Spinal cord (tissue), 10 donors: ENCODE data around the gene ENO1. TPM values are rescaled to one million over a fixed set of nuclear protein-coding genes. Genes with fewer than 3 reads are reported as not detected.
"Not testable (repeated sequence)": the region's sequence is repeated elsewhere in the genome, so short reads cannot be mapped to it uniquely, and the experiment has no call there.

Experiments used
- DNase-seq, 6 donors: peaks; one replicate each; pipeline versions ENCODE4 v3.0.0 to v3.0.0-alpha.2; 2013 to 2015; ENCODE audit warnings: low spot score in 6 of 6, low read depth in 4 of 6
- H3K27ac ChIP-seq: one replicate; pipeline ENCODE4 v1.5.1; 2013; ENCODE audit warnings: low read depth, low read length, control low read depth
- H3K27me3 ChIP-seq: one replicate; pipeline ENCODE4 v1.6.1; 2013; ENCODE audit warnings: low read length; ENCODE audit not compliant: control insufficient read depth, insufficient read depth
- H3K36me3 ChIP-seq: one replicate; pipeline ENCODE4 v1.6.1; 2013; ENCODE audit warnings: low read length; ENCODE audit not compliant: control insufficient read depth, insufficient read depth
- H3K4me1 ChIP-seq: one replicate; pipeline ENCODE4 v1.6.1; 2013; ENCODE audit warnings: low read length; ENCODE audit not compliant: control insufficient read depth, insufficient read depth
- H3K4me3 ChIP-seq: one replicate; pipeline ENCODE4 v1.5.1; 2013; ENCODE audit warnings: low read depth, low read length, control low read depth
- H3K9me3 ChIP-seq: one replicate; pipeline ENCODE4 v1.6.1; 2013; ENCODE audit warnings: low read length; ENCODE audit not compliant: control insufficient read depth, insufficient read depth
- WGBS: methylation state at CpG from one replicate; pipeline ENCODE4 v1.1.5; 2013; ENCODE audit warnings: missing lambda C conversion rate; ENCODE audit not compliant: insufficient coverage; 5-methylcytosine and 5-hydroxymethylcytosine counted together
- polyA plus RNA-seq, 2 donors: library from polyadenylated mRNA; unstranded; fragments of 120-200 nt; gene quantifications; one replicate each; pipeline ENCODE4 v1.2.1, GENCODE V29; 2013; ENCODE audit not compliant: insufficient read length in 2 of 2
- total RNA-seq, 2 donors: library from RNA; depleted of rRNA in 1 of 2; stranded (reverse); fragments of 120-200 nt in 1 of 2; fragments of >200 nt in 1 of 2; gene quantifications; one replicate each; pipeline versions ENCODE4 v1.2.3 to v1.2.4, GENCODE V29; 2013 to 2014
- donor health status: healthy.

ENO1 gene
- total and polyA plus RNA-seq, 4 donors = 389 to 703 (median 545) TPM

- Histone ChIP-seq H3K4me1 (peaks cover 3% of the 10 kb centered on the region), H3K27me3 (no peaks in the 10 kb centered on the region), H3K36me3 (no peaks in the 10 kb centered on the region), H3K27ac (no peak overlapping the region), H3K4me3 (no peak overlapping the region), H3K9me3 (no peaks in the 10 kb centered on the region)
- WGBS = 90% methylated on average over 2 of the region's 4 CpGs
- peak in 2 of 6 donors; percentile 35 to 51 for DNase-seq
Measured at GRCh38 chr1:8831340-8831739, 47.1 kb downstream of the ENO1 start.

DNA sequence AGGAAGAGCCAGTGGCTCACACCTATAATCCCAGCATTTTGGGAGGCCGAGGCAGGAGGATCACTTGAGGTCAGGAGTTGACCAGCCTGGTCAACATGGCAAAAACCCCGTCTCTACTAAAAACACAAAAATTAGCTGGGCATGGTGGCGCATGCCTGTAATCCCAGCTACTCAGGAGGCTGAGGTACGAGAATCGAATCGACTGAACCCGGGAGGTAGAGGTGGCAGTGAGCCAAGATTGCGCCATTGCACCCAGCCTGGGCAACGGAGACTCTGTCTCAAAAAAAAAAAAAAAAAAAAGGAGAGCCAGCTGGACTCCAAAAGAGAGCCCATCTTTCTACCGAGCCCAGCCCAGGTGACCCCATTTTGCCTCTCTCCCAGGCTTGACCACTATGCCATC, 47.8 kb downstream of the ENO1 start:
- not testable (repeated sequence) for H3K4me1 ChIP-seq, H3K27me3 ChIP-seq, H3K4me3 ChIP-seq, H3K27ac ChIP-seq, DNase-seq, H3K36me3 ChIP-seq, H3K9me3 ChIP-seq
- WGBS = 87% methylated on average over 7 of the region's 10 CpGs

GRCh38 chr1:8825985-8826481, 52.5 kb downstream of the ENO1 start:
- no peak for DNase-seq
- Histone ChIP-seq H3K4me3 (no peak overlapping the region), H3K9me3 (no peaks in the 10 kb centered on the region), H3K4me1 (peaks cover 6% of the 10 kb centered on the region), H3K36me3 (no peaks in the 10 kb centered on the region), H3K27me3 (no peaks in the 10 kb centered on the region), H3K27ac (no peak overlapping the region)
- WGBS = 70% methylated on average over 9 of the region's 10 CpGs

DNA sequence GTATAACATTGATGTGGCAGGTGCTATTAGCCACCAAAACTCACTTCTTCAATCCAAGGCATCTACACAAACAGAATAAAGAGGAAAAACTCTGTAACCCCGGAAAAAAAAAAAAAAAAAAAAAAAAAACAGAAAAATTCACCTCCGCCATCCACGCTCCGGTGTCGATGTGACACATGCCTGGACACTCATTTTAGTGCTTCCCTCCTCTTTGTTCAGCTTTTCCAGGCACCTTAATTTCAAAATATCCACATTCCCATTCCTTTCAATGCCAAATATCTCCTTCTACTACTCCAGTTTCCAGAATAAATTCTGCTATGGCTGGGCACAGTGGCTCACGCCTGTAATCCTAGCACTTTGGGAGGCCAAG, 55.2 kb downstream of the ENO1 start:
- no peaks in the 10 kb centered on the region for H3K9me3 ChIP-seq
- H3K4me1 ChIP-seq = peaks cover 6% of the 10 kb centered on the region
- no peaks in the 10 kb centered on the region for H3K36me3 ChIP-seq
- no peaks in the 10 kb centered on the region for H3K27me3 ChIP-seq
- no peak overlapping the region for H3K27ac ChIP-seq
- H3K4me3 ChIP-seq = no peak overlapping the region
- 81% methylated on average over 6 of the region's 6 CpGs for WGBS
- no peak for DNase-seq

- H3K36me3 ChIP-seq = no peaks in the 10 kb centered on the region
- H3K27me3 ChIP-seq = no peaks in the 10 kb centered on the region
- peak in 2 of 6 donors; percentile 70 to 87 for DNase-seq
- H3K9me3 ChIP-seq = no peaks in the 10 kb centered on the region
- H3K27ac ChIP-seq = peak overlapping the region; percentile 52
- 71% methylated on average over 9 of the region's 10 CpGs for WGBS
- no peak overlapping the region for H3K4me3 ChIP-seq
- peaks cover 6% of the 10 kb centered on the region for H3K4me1 ChIP-seq
Measured at GRCh38 chr1:8822373-8823294, 55.9 kb downstream of the ENO1 start.

- WGBS = 33% methylated on average over 1 of the region's 2 CpGs
- H3K9me3 ChIP-seq = no peaks in the 10 kb centered on the region
- H3K27ac ChIP-seq = no peak overlapping the region
- no peaks in the 10 kb centered on the region for H3K27me3 ChIP-seq
- DNase-seq = no peak
- H3K4me3 ChIP-seq = no peak overlapping the region
- H3K36me3 ChIP-seq = no peaks in the 10 kb centered on the region
- H3K4me1 ChIP-seq = peaks cover 6% of the 10 kb centered on the region
Measured at GRCh38 chr1:8821084-8821483, 57.4 kb downstream of the ENO1 start.

GRCh38 chr1:8818789-8819188, 59.7 kb downstream of the ENO1 start:
- DNase-seq, H3K4me1 ChIP-seq, H3K27me3 ChIP-seq, H3K9me3 ChIP-seq, H3K36me3 ChIP-seq, H3K4me3 ChIP-seq: not testable (repeated sequence)
- H3K27ac ChIP-seq = peak overlapping the region; percentile 96
- no CpG with 5 or more reads among the region's 13 CpGs for WGBS

GRCh38 chr1:8818325-8818775, 60.1 kb downstream of the ENO1 start:
- H3K27ac ChIP-seq = peak overlapping the region; percentile 96
- no peaks in the 10 kb centered on the region for H3K36me3 ChIP-seq
- H3K4me1 ChIP-seq = peaks cover 11% of the 10 kb centered on the region
- peak in 2 of 6 donors; percentile 69 to 83 for DNase-seq
- peak overlapping the region; percentile 96 for H3K4me3 ChIP-seq
- no peaks in the 10 kb centered on the region for H3K9me3 ChIP-seq
- WGBS = no CpG with 5 or more reads among the region's 4 CpGs
- no peaks in the 10 kb centered on the region for H3K27me3 ChIP-seq

GRCh38 chr1:8817412-8818324, 60.8 kb downstream of the ENO1 start, which contains the start of gene RERE:
Gene RERE, minus strand, starts transcription at chr1:8817640.
- peak within 1 kb of the TSS; percentile 96 for H3K4me3 ChIP-seq
- 0% methylated on average over 68 of the region's 82 CpGs for WGBS
- peaks cover 11% of the 10 kb centered on the region for H3K4me1 ChIP-seq

More at GRCh38 chr1:8817412-8818324, 60.8 kb downstream of the ENO1 start, which contains the start of gene RERE:
- H3K27me3 ChIP-seq = no peaks in the 10 kb centered on the region
- H3K36me3 ChIP-seq = no peaks in the 10 kb centered on the region
- peak within 1 kb of the TSS; percentile 97 for H3K27ac ChIP-seq
- DNase-seq = peak; percentile 87 to 99 (median 92)
- no peaks in the 10 kb centered on the region for H3K9me3 ChIP-seq
